Endothelial cell of umbilical vein (primary cell): ENCODE data around the gene CARMIL1. TPM values are rescaled to one million over a fixed set of nuclear protein-coding genes. Genes with fewer than 3 reads are reported as not detected.

Experiments used
- BruUV-seq: library from RNA; stranded (reverse); fragments of 400-500 nt; replicated peaks from 2 replicates; lab custom pipeline; 2021; lab: Mats Ljungman, UMichigan
- CTCF ChIA-PET: fragments of 300-600, 350-600 bp; sonication (Branson Sonifier 250); formaldehyde crosslinking; loops from one replicate; lab custom pipeline; 2021; ENCODE audit warnings: antibody characterized with exemption, inconsistent platforms; lab: Charles Lee
- POLR2A ChIA-PET: fragments of 300-600, 350-600 bp; sonication (Branson Sonifier 250); formaldehyde crosslinking; loops from one replicate; lab custom pipeline; 2021; ENCODE audit warnings: antibody characterized with exemption, inconsistent platforms; lab: Charles Lee
- DNase-seq: peaks from one replicate; pipeline ENCODE4 v3.0.0-alpha.2; 2011; ENCODE audit warnings: low read depth, low spot score
- FAIRE-seq: peaks from 2 replicates; lab custom pipeline; 2011; peaks lifted over from hg19 to GRCh38; lab: Jason Lieb, UNC
- H2AFZ ChIP-seq: 2 replicates; pipeline ENCODE4 v1.6.0; 2012; ENCODE audit warnings: low read depth, low read length, control low read depth, inconsistent platforms
- H3K27ac ChIP-seq: 2 replicates; pipeline ENCODE4 v1.5.1; 2011; ENCODE audit warnings: low read depth, mild to moderate bottlenecking, control low read depth, low read length, moderate library complexity; ENCODE audit not compliant: insufficient read depth
- H3K27me3 ChIP-seq, 2 experiments: 2 replicates each; pipeline versions ENCODE4 v1.6.0 to v1.6.1; 2011; ENCODE audit warnings: low read length in 2 of 2, mixed read lengths in 1 of 2; ENCODE audit not compliant: control insufficient read depth in 2 of 2, insufficient read depth in 2 of 2
- H3K36me3 ChIP-seq, 2 experiments: 2 replicates in 1 of 2; 3 replicates in 1 of 2; pipeline ENCODE4 v1.5.1; 2011; ENCODE audit warnings: low read length in 2 of 2, mild to moderate bottlenecking in 1 of 2, moderate library complexity in 1 of 2; ENCODE audit not compliant: control insufficient read depth in 2 of 2, insufficient read depth in 2 of 2; ENCODE audit errors: extremely low read depth in 1 of 2
- H3K4me1 ChIP-seq: 3 replicates; pipeline ENCODE4 v1.5.1; 2011; ENCODE audit warnings: mild to moderate bottlenecking, low read length; ENCODE audit not compliant: control insufficient read depth, insufficient read depth; ENCODE audit errors: extremely low read depth
- H3K4me2 ChIP-seq: 2 replicates; pipeline ENCODE4 v1.6.1; 2011; ENCODE audit warnings: low read length, control low read depth, mixed read lengths; ENCODE audit not compliant: insufficient read depth
- H3K4me3 ChIP-seq, 3 experiments: fragments of 200-600 bp in 1 of 3; sonication (generic), shearing (Covaris generic) in 1 of 3; replicated peaks in 1 of 3; 2 replicates each; pipeline ENCODE4 v1.5.1; 2011 to 2016; ENCODE audit warnings: control low read depth in 3 of 3, low read length in 3 of 3, mild to moderate bottlenecking in 2 of 3, inconsistent platforms in 1 of 3, low read depth in 1 of 3, moderate library complexity in 1 of 3; ENCODE audit not compliant: insufficient read depth in 1 of 3
- H3K79me2 ChIP-seq: 2 replicates; pipeline ENCODE4 v1.6.0; 2012; ENCODE audit warnings: low read length, inconsistent platforms; ENCODE audit not compliant: control insufficient read depth, insufficient read depth
- H3K9ac ChIP-seq: replicated peaks from 2 replicates; pipeline ENCODE3; 2011; ENCODE audit warnings: low read length, control low read depth; ENCODE audit not compliant: insufficient read depth; ENCODE audit errors: extremely low read depth
- H3K9me1 ChIP-seq: replicated peaks from 3 replicates; pipeline ENCODE4 v1.6.0; 2011; ENCODE audit warnings: mild to moderate bottlenecking, low read length; ENCODE audit not compliant: control insufficient read depth, insufficient read depth; ENCODE audit errors: extremely low read depth
- H3K9me3 ChIP-seq: replicated peaks from 2 replicates; pipeline ENCODE4 v1.5.1; 2012; ENCODE audit warnings: low read length, inconsistent platforms; ENCODE audit not compliant: control insufficient read depth, insufficient read depth
- H4K20me1 ChIP-seq: replicated peaks from 2 replicates; pipeline ENCODE3; 2011; ENCODE audit warnings: mild to moderate bottlenecking, low read length; ENCODE audit not compliant: control insufficient read depth, insufficient read depth; ENCODE audit errors: extremely low read depth
- EZH2 ChIP-seq: IDR thresholded peaks from 2 replicates; pipeline ENCODE4 v1.6.1; 2012; ENCODE audit warnings: borderline replicate concordance, low read depth, mild to moderate bottlenecking, moderate library complexity, low read length, inconsistent platforms; ENCODE audit not compliant: severe bottlenecking
- FOS ChIP-seq: IDR thresholded peaks from 2 replicates; pipeline ENCODE4 v1.6.1; 2011; ENCODE audit warnings: mild to moderate bottlenecking, low read length, moderate library complexity, borderline replicate concordance; ENCODE audit not compliant: insufficient read depth
- GATA2 ChIP-seq: IDR thresholded peaks from 2 replicates; pipeline ENCODE4 v1.7.0; 2011; ENCODE audit warnings: low read depth, mild to moderate bottlenecking, moderate library complexity, mixed read lengths, low read length; ENCODE audit not compliant: insufficient read length, insufficient read depth
- JUN ChIP-seq: IDR thresholded peaks from 2 replicates; pipeline ENCODE4 v1.6.1; 2011; ENCODE audit warnings: borderline replicate concordance, low read depth; ENCODE audit not compliant: insufficient read length, insufficient read depth
- MYC ChIP-seq: IDR thresholded peaks from one replicate; pipeline ENCODE4 v1.6.1; 2011; ENCODE audit warnings: mild to moderate bottlenecking, low read depth, low read length
- POLR2A ChIP-seq: IDR thresholded peaks from 2 replicates; pipeline ENCODE4 v1.6.1; 2012; ENCODE audit warnings: low read depth, mild to moderate bottlenecking, control low read depth, low read length
- POLR2AphosphoS5 ChIP-seq: IDR thresholded peaks from 2 replicates; pipeline ENCODE4 v1.6.1; 2012; ENCODE audit warnings: low read depth, mild to moderate bottlenecking, control low read depth, low read length, moderate library complexity; ENCODE audit not compliant: insufficient read depth
- dilution Hi-C: fragments of 300-500 bp; cut with MboI; formaldehyde crosslinking; loops from one replicate; pipeline ENCODE4 v1.15.0; 2019; ENCODE audit warnings: low sequenced_read_pairs; ENCODE audit not compliant: extremely low pct_ligation_motif_present
- intact Hi-C: fragments of 100-400 bp; cut with micrococcal nuclease; formaldehyde crosslinking; loops from one replicate; pipeline ENCODE4 v1.10.0; 2022
- polyA plus RNA-seq, 4 experiments: library from polyadenylated mRNA; depleted of rRNA in 3 of 4; stranded (reverse) in 3 of 4; unstranded in 1 of 4; fragments of >200 nt; gene quantifications; 2 replicates each; pipeline versions ENCODE4 v1.2.1 to v1.2.3, GENCODE V29; 2011 to 2012; ENCODE audit warnings: missing spikeins in 1 of 4
- total RNA-seq: library from RNA; stranded (reverse); gene quantifications from 2 replicates; pipeline ENCODE4 v1.2.3, GENCODE V29; 2021
- TF ChIP-seq, protein P1 (sequence below), 2 donors: IDR thresholded peaks; 1 replicate in 1 of 2; 2 replicates in 1 of 2; pipeline ENCODE4 v1.5.1; 2011; ENCODE audit warnings: low read length in 2 of 2, mild to moderate bottlenecking in 2 of 2, moderate library complexity in 2 of 2, control low read depth in 1 of 2, inconsistent platforms in 1 of 2, low read depth in 1 of 2; ENCODE audit not compliant: insufficient read depth in 1 of 2; ENCODE audit errors: extremely low read depth in 1 of 2
- TF ChIP-seq, protein P2 (sequence below): IDR thresholded peaks from 2 replicates; pipeline ENCODE4 v1.6.1; 2011; ENCODE audit not compliant: insufficient read depth, insufficient read length

Gene CARMIL1
- total and polyA plus RNA-seq, 2 donors (not counting 3 experiments of a cell fraction or from before 2014, with no cell fraction given): 1.3 to 8.7 TPM

DNA sequence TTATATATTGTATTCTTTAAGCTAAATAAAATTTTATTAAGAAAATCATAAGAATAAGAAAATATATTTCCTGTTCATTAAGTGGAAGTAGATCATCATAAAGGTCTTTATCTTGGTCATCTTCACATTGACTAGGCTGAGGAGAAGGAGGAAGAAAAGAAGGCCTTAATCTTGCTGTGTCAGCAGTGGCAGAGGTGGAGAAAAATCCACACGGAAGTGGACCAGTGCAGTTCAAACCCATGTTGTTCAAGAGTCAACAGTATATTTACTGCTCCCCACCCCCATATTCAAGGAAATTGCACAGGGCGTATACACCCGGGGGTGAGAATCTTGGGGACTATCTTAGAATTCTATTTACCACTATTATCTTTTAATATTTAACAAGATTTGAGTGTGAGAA lies 194.3 kb downstream of the CARMIL1 start:
- no peak overlapping the region for H3K27ac ChIP-seq
- H3K9me1 ChIP-seq: no peaks in the 10 kb centered on the region
- no peaks in the 10 kb centered on the region for H4K20me1 ChIP-seq
- no peaks in the 10 kb centered on the region for H3K79me2 ChIP-seq
- no peak overlapping the region for H2AFZ ChIP-seq
- POLR2A ChIA-PET: no interaction called here
- DNase-seq (no peak), FAIRE-seq (no peak)
- CTCF ChIA-PET: interaction anchor here (1.1 to 1.3 kb wide), 2 partner anchors 17 kb away, joined by 3 to 7 read pairs; no protein-coding TSS in a partner anchor
- H3K4me1 ChIP-seq: no peaks in the 10 kb centered on the region
- H3K4me2 ChIP-seq: no peak overlapping the region
- H3K9ac ChIP-seq: no peak overlapping the region
- intact Hi-C loops (no loop called here), dilution Hi-C loops (no loop called here)
- no peaks in the 10 kb centered on the region for H3K9me3 ChIP-seq
- no peaks in the 10 kb centered on the region for H3K36me3 ChIP-seq
- TF ChIP-seq GATA2 (no peak), POLR2AphosphoS5 (no peak), EZH2 (no peak), JUN (no peak), POLR2A (no peak), FOS (no peak), MYC (no peak)
- TF ChIP-seq, protein P1, sequence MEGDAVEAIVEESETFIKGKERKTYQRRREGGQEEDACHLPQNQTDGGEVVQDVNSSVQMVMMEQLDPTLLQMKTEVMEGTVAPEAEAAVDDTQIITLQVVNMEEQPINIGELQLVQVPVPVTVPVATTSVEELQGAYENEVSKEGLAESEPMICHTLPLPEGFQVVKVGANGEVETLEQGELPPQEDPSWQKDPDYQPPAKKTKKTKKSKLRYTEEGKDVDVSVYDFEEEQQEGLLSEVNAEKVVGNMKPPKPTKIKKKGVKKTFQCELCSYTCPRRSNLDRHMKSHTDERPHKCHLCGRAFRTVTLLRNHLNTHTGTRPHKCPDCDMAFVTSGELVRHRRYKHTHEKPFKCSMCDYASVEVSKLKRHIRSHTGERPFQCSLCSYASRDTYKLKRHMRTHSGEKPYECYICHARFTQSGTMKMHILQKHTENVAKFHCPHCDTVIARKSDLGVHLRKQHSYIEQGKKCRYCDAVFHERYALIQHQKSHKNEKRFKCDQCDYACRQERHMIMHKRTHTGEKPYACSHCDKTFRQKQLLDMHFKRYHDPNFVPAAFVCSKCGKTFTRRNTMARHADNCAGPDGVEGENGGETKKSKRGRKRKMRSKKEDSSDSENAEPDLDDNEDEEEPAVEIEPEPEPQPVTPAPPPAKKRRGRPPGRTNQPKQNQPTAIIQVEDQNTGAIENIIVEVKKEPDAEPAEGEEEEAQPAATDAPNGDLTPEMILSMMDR (IDR thresholded peaks at IDR 0.05; ENCODE audit: extremely low read depth in 1 of 2, insufficient read depth in 1 of 2, low read depth in 1 of 2, low read length in 2 of 2): no peak
- TF ChIP-seq, protein P2, sequence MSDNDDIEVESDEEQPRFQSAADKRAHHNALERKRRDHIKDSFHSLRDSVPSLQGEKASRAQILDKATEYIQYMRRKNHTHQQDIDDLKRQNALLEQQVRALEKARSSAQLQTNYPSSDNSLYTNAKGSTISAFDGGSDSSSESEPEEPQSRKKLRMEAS: no peak
- no peaks in the 10 kb centered on the region for H3K27me3 ChIP-seq
- no TSS peak for BruUV-seq
- no peak overlapping the region for H3K4me3 ChIP-seq
